SK-N-SH treated with all-trans-retinoic acid at 6 μM for 48 hours (cell line): ENCODE data around the gene PRKAG2.

Experiments used
- ATAC-seq: fragments of 200-7000 bp; cut with Tn5 transposase; 3 replicates; pipeline ENCODE4 v1.9.1; 2020; ENCODE audit warnings: mild to moderate bottlenecking, moderate library complexity
- ARNTL ChIP-seq: fragments of 450-650 bp; formaldehyde crosslinking; IDR thresholded peaks from 2 replicates; pipeline ENCODE4 v1.5.0; 2020; ENCODE audit warnings: low read depth, mild to moderate bottlenecking, moderate library complexity, borderline replicate concordance
- CSDC2 ChIP-seq: fragments of 250-450 bp; sonication (Bioruptor Pico); IDR thresholded peaks from 2 replicates; pipeline ENCODE4 v1.5.0; 2020; ENCODE audit warnings: mild to moderate bottlenecking, moderate library complexity
- ESRRG ChIP-seq: fragments of 250-450 bp; sonication (Bioruptor Pico); IDR thresholded peaks from 2 replicates; pipeline ENCODE4 v1.6.1; 2021; ENCODE audit warnings: mild to moderate bottlenecking
- GLIS3 ChIP-seq: fragments of 250-450 bp; sonication (Bioruptor Pico); IDR thresholded peaks from 2 replicates; pipeline ENCODE4 v1.5.0; 2020; ENCODE audit warnings: mild to moderate bottlenecking, moderate library complexity
- ISL1 ChIP-seq: fragments of 250-450 bp; sonication (Bioruptor Pico); IDR thresholded peaks from 2 replicates; pipeline ENCODE4 v2.1.2; 2022; ENCODE audit warnings: mild to moderate bottlenecking, moderate library complexity
- OSR1 ChIP-seq: fragments of 250-450 bp; sonication (Bioruptor Pico); IDR thresholded peaks from 2 replicates; pipeline ENCODE4 v1.8.0; 2022; ENCODE audit warnings: moderate library complexity, mild to moderate bottlenecking, inconsistent platforms
- PPARA ChIP-seq: fragments of 250-450 bp; sonication (Bioruptor Pico); IDR thresholded peaks from 2 replicates; pipeline ENCODE4 v1.5.0; 2020; ENCODE audit warnings: mild to moderate bottlenecking, borderline replicate concordance
- RARB ChIP-seq: fragments of 250-450 bp; sonication (Bioruptor Pico); IDR thresholded peaks from 2 replicates; pipeline ENCODE4 v1.8.0; 2021; ENCODE audit warnings: mild to moderate bottlenecking, moderate library complexity
- SNAI2 ChIP-seq: fragments of 250-450 bp; sonication (Bioruptor Pico); IDR thresholded peaks from 2 replicates; pipeline ENCODE4 v1.5.0; 2020; ENCODE audit warnings: mild to moderate bottlenecking, moderate library complexity
- TCF4 ChIP-seq: fragments of 250-450 bp; sonication (Bioruptor Pico); IDR thresholded peaks from 2 replicates; pipeline ENCODE4 v1.8.0; 2021; ENCODE audit warnings: mild to moderate bottlenecking, moderate library complexity, borderline replicate concordance
- TOX ChIP-seq: fragments of 250-450 bp; sonication (Bioruptor Pico); IDR thresholded peaks from 2 replicates; pipeline ENCODE4 v1.8.0; 2021; ENCODE audit warnings: mild to moderate bottlenecking, moderate library complexity, borderline replicate concordance
- ZC3H10 ChIP-seq: fragments of 250-450 bp; sonication (Bioruptor Pico); IDR thresholded peaks from 2 replicates; pipeline ENCODE4 v1.5.1; 2021; ENCODE audit warnings: mild to moderate bottlenecking, moderate library complexity
- ZFP3 ChIP-seq: fragments of 250-450 bp; sonication (Bioruptor Pico); IDR thresholded peaks from 2 replicates; pipeline ENCODE4 v1.5.0; 2020; ENCODE audit warnings: mild to moderate bottlenecking, moderate library complexity
- ZFP30 ChIP-seq: fragments of 450-650 bp; formaldehyde crosslinking; IDR thresholded peaks from 2 replicates; pipeline ENCODE4 v1.5.0; 2022; ENCODE audit warnings: mild to moderate bottlenecking, moderate library complexity
- ZNF565 ChIP-seq: fragments of 450-650 bp; formaldehyde crosslinking; conservative IDR thresholded peaks from 2 replicates; pipeline ENCODE4 v1.5.0; 2020; ENCODE audit warnings: low read depth, mild to moderate bottlenecking, moderate library complexity
- ZNF8 ChIP-seq: fragments of 450-650 bp; formaldehyde crosslinking; IDR thresholded peaks from 2 replicates; pipeline ENCODE4 v1.5.0; 2020; ENCODE audit warnings: mild to moderate bottlenecking, moderate library complexity
- TF ChIP-seq, protein P1 (sequence below): fragments of 250-450 bp; sonication (Bioruptor Pico); IDR thresholded peaks from 2 replicates; pipeline ENCODE4 v1.5.0; 2020; ENCODE audit warnings: mild to moderate bottlenecking, moderate library complexity
- TF ChIP-seq, protein P2 (sequence below): fragments of 250-450 bp; sonication (Bioruptor Pico); IDR thresholded peaks from 2 replicates; pipeline ENCODE4 v1.8.0; 2020; ENCODE audit warnings: mild to moderate bottlenecking, moderate library complexity, borderline replicate concordance
- TF ChIP-seq, protein P3 (sequence below): fragments of 250-450 bp; sonication (Bioruptor Pico); IDR thresholded peaks from 2 replicates; pipeline ENCODE4 v1.8.0; 2021; ENCODE audit warnings: low read depth, mild to moderate bottlenecking, moderate library complexity, borderline replicate concordance

Gene PRKAG2

DNA sequence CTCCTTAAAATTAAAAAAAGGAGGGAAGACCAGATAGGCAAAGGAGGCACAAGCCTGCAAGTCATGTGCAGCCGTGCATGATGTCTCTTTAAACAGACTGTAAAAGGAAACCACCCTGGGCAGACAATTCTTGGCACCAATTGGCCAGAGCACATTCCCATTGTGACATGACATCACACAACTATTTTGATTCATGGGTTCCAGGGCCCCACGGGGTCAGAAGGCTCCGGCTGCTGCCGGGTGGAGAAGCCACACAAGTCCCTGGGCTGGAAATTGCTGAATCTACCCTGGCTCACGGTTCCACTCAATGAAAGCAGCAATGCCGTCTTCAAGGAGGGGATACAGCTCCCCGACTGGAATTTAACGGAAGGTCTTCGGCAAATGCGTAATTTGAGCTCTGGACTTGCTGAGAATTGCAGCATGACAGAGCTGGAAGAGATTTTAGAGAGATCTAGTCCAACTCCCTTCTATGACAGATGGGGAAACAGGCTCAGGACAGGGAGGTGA lies 140.5 kb downstream of the PRKAG2 start (continued):
- TF ChIP-seq, protein P1, sequence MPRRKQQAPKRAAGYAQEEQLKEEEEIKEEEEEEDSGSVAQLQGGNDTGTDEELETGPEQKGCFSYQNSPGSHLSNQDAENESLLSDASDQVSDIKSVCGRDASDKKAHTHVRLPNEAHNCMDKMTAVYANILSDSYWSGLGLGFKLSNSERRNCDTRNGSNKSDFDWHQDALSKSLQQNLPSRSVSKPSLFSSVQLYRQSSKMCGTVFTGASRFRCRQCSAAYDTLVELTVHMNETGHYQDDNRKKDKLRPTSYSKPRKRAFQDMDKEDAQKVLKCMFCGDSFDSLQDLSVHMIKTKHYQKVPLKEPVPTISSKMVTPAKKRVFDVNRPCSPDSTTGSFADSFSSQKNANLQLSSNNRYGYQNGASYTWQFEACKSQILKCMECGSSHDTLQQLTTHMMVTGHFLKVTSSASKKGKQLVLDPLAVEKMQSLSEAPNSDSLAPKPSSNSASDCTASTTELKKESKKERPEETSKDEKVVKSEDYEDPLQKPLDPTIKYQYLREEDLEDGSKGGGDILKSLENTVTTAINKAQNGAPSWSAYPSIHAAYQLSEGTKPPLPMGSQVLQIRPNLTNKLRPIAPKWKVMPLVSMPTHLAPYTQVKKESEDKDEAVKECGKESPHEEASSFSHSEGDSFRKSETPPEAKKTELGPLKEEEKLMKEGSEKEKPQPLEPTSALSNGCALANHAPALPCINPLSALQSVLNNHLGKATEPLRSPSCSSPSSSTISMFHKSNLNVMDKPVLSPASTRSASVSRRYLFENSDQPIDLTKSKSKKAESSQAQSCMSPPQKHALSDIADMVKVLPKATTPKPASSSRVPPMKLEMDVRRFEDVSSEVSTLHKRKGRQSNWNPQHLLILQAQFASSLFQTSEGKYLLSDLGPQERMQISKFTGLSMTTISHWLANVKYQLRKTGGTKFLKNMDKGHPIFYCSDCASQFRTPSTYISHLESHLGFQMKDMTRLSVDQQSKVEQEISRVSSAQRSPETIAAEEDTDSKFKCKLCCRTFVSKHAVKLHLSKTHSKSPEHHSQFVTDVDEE (CRISPR knock-in tag): no peak
- TF ChIP-seq ZNF565 (CRISPR knock-in tag): no peak
- TF ChIP-seq ZFP3 (CRISPR knock-in tag): 0 out of 2 replicates have a peak, but pooled peaks have one; percentile 28
- TF ChIP-seq, protein P2, sequence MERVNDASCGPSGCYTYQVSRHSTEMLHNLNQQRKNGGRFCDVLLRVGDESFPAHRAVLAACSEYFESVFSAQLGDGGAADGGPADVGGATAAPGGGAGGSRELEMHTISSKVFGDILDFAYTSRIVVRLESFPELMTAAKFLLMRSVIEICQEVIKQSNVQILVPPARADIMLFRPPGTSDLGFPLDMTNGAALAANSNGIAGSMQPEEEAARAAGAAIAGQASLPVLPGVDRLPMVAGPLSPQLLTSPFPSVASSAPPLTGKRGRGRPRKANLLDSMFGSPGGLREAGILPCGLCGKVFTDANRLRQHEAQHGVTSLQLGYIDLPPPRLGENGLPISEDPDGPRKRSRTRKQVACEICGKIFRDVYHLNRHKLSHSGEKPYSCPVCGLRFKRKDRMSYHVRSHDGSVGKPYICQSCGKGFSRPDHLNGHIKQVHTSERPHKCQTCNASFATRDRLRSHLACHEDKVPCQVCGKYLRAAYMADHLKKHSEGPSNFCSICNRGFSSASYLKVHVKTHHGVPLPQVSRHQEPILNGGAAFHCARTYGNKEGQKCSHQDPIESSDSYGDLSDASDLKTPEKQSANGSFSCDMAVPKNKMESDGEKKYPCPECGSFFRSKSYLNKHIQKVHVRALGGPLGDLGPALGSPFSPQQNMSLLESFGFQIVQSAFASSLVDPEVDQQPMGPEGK (CRISPR knock-in tag): no peak

DNA sequence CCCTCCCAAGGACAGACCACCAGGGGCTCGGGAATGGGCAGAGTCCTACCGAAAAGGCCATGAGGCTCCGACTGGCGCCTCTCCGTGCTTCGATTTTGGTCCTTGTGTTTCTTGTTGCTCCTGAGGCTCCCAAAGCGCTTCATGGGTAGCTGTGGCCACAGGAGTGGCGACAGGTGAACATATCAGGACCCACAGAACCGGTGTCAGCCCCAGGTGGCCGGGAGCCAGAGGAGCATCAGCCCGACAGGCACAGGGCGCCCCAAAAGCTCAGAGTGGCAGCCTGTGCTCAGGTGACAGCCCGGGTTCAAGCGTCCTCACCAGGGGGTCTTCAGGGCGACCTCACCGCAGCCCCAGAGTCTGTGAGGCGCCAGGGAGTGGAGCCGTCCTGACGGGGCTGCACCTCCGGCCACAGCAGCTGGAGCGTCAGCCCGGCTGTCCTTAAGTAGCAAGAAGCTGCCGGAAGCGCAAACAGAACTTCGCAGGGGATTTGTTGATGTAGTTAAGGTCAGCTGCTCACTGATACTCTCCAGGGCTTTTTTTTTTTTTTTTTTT lies 141.0 kb downstream of the PRKAG2 start:
- ATAC-seq: peak; percentile 67
- TF ChIP-seq OSR1 (no peak), ISL1 (CRISPR knock-in tag) (no peak), ARNTL (CRISPR knock-in tag) (no peak), RARB (CRISPR knock-in tag) (no peak), GLIS3 (CRISPR knock-in tag) (no peak), ZNF8 (CRISPR knock-in tag) (no peak), ZNF565 (CRISPR knock-in tag) (no peak), ZFP30 (CRISPR knock-in tag) (no peak), PPARA (CRISPR knock-in tag) (no peak)
- TF ChIP-seq, protein P1 (CRISPR knock-in tag): no peak
- TF ChIP-seq, protein P2 (CRISPR knock-in tag): no peak

DNA sequence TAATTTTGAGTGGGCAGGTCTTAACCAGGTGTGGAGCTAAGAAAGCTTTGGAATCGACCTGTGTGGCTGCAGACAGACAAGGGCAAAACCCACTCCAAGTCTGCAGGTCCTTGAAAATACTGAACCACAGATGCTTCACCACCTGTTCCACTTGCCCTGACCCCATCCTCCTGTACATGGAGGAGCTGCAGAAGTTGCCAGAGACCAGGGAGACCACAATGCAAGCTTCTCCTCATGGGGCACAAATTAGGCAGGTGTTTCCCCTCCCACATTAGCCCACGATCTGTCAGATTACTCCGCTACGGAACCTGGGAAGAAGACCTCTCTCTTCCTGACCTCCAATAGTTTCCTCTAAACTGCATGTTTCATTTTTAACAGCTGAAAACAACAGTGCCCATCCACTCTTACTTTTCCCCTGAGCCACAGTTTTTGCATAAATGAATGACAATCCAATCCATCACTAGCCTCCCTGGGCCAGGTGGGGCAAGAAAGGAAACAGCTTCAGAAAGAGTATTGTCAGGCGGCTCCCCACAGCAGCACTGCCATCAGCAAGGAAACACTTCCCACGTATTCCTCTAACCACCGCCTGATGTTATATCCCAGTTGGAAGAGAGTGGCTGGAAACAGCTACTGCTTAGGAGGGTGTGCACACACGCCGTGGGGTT lies 141.6 kb downstream of the PRKAG2 start:
- ATAC-seq: peak; percentile 7; the same call in 2 of the 3 replicates
- TF ChIP-seq PPARA (CRISPR knock-in tag) (no peak), ZC3H10 (CRISPR knock-in tag) (no peak), SNAI2 (CRISPR knock-in tag) (no peak), OSR1 (no peak), ESRRG (CRISPR knock-in tag) (no peak), RARB (CRISPR knock-in tag) (no peak), GLIS3 (CRISPR knock-in tag) (no peak), ZNF565 (CRISPR knock-in tag) (no peak), CSDC2 (no peak), ZFP30 (CRISPR knock-in tag) (no peak), TOX (CRISPR knock-in tag) (no peak), TCF4 (CRISPR knock-in tag) (no peak)
- TF ChIP-seq, protein P3, sequence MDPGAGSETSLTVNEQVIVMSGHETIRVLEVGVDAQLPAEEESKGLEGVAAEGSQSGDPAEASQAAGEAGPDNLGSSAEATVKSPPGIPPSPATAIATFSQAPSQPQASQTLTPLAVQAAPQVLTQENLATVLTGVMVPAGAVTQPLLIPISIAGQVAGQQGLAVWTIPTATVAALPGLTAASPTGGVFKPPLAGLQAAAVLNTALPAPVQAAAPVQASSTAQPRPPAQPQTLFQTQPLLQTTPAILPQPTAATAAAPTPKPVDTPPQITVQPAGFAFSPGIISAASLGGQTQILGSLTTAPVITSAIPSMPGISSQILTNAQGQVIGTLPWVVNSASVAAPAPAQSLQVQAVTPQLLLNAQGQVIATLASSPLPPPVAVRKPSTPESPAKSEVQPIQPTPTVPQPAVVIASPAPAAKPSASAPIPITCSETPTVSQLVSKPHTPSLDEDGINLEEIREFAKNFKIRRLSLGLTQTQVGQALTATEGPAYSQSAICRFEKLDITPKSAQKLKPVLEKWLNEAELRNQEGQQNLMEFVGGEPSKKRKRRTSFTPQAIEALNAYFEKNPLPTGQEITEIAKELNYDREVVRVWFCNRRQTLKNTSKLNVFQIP (CRISPR knock-in tag): no peak
- TF ChIP-seq, protein P1 (CRISPR knock-in tag): no peak
